H1 (cell line): Measurements from ENCODE around the gene DOCK1. TPM values are rescaled to one million over a fixed set of nuclear protein-coding genes. Genes with fewer than 3 reads are reported as not detected.

Experiments used
- CTCF ChIA-PET: fragments of 300-600 bp; sonication (Branson Sonifier 250); formaldehyde crosslinking; loops from one replicate; lab custom pipeline; 2021; ENCODE audit not compliant: partially characterized antibody; lab: Charles Lee
- POLR2A ChIA-PET: fragments of 300-600 bp; sonication (Branson Sonifier 250); formaldehyde crosslinking; loops from one replicate; lab custom pipeline; 2021; ENCODE audit warnings: inconsistent platforms; ENCODE audit not compliant: partially characterized antibody; lab: Charles Lee
- DNase-seq, 2 experiments: peaks; one replicate each; pipeline versions ENCODE4 v3.0.0 to v3.0.0-alpha.2; 2010 to 2022; ENCODE audit warnings: low spot score in 2 of 2, low read depth in 1 of 2, mixed read lengths in 1 of 2
- FAIRE-seq: peaks from 2 replicates; lab custom pipeline; 2011; peaks lifted over from hg19 to GRCh38; lab: Jason Lieb, UNC
- H2AFZ ChIP-seq: 2 replicates; pipeline ENCODE4 v1.8.1; 2012; ENCODE audit warnings: low read length, inconsistent platforms
- H2AK5ac ChIP-seq: 2 replicates; pipeline ENCODE4 v1.6.1; 2013; ENCODE audit warnings: low read depth, low read length
- H2BK120ac ChIP-seq: replicated peaks from 2 replicates; pipeline ENCODE3; 2013; ENCODE audit warnings: low read depth, low read length, inconsistent platforms
- H2BK12ac ChIP-seq: 2 replicates; pipeline ENCODE4 v1.6.1; 2013; ENCODE audit warnings: low read depth, low read length
- H2BK15ac ChIP-seq: 2 replicates; pipeline ENCODE4 v1.6.1; 2013; ENCODE audit warnings: low read length
- H2BK20ac ChIP-seq: 2 replicates; pipeline ENCODE4 v1.6.1; 2013; ENCODE audit warnings: low read length
- H2BK5ac ChIP-seq: 2 replicates; pipeline ENCODE4 v1.6.1; 2013; ENCODE audit warnings: low read depth, low read length
- H3K14ac ChIP-seq: 2 replicates; pipeline ENCODE4 v1.6.1; 2013; ENCODE audit warnings: inconsistent platforms; ENCODE audit not compliant: insufficient read length
- H3K18ac ChIP-seq: 2 replicates; pipeline ENCODE4 v1.6.1; 2013; ENCODE audit warnings: low read length; ENCODE audit errors: extremely low read depth
- H3K23ac ChIP-seq: 2 replicates; pipeline ENCODE4 v1.6.1; 2013; ENCODE audit warnings: inconsistent platforms; ENCODE audit not compliant: insufficient read length
- H3K23me2 ChIP-seq: 2 replicates; pipeline ENCODE4 v1.6.1; 2013; ENCODE audit warnings: low read depth, low read length
- H3K27ac ChIP-seq: 2 replicates; pipeline ENCODE4 v1.6.1; 2011; ENCODE audit warnings: low read depth, low read length, inconsistent platforms
- H3K27me3 ChIP-seq, 4 experiments: replicated peaks in 1 of 4; 1 replicate in 1 of 4; 2 replicates in 3 of 4; pipeline versions ENCODE4 v1.6.1 to v1.8.1; 2011 to 2013; ENCODE audit warnings: low read length in 3 of 4, mild to moderate bottlenecking in 3 of 4, inconsistent platforms in 2 of 4, mixed read lengths in 2 of 4, moderate library complexity in 1 of 4; ENCODE audit not compliant: control insufficient read depth in 3 of 4, insufficient read depth in 3 of 4; ENCODE audit errors: extremely low read depth in 1 of 4
- H3K36me3 ChIP-seq, 4 experiments: 2 replicates each; pipeline versions ENCODE4 v1.6.1 to v1.8.1; 2011 to 2013; ENCODE audit warnings: mild to moderate bottlenecking in 4 of 4, low read length in 3 of 4, moderate library complexity in 2 of 4, control low read depth in 1 of 4, inconsistent platforms in 1 of 4; ENCODE audit not compliant: insufficient read depth in 4 of 4, control insufficient read depth in 2 of 4
- H3K4ac ChIP-seq: replicated peaks from 2 replicates; pipeline ENCODE3; 2013; ENCODE audit warnings: low read length, low read depth, mixed read lengths, inconsistent platforms; ENCODE audit not compliant: insufficient read length
- H3K4me1 ChIP-seq, 4 experiments: replicated peaks in 1 of 4; 1 replicate in 1 of 4; 2 replicates in 3 of 4; pipeline versions ENCODE4 v1.6.1 to v1.8.1; 2011 to 2013; ENCODE audit warnings: low read length in 3 of 4, inconsistent platforms in 2 of 4, mixed read lengths in 1 of 4; ENCODE audit not compliant: insufficient read depth in 4 of 4, control insufficient read depth in 3 of 4
- H3K4me2 ChIP-seq, 2 experiments: 2 replicates each; pipeline versions ENCODE4 v1.6.1 to v1.8.1; 2011 to 2013; ENCODE audit warnings: low read depth in 2 of 2, low read length in 2 of 2, control low read depth in 1 of 2, inconsistent platforms in 1 of 2, mild to moderate bottlenecking in 1 of 2; ENCODE audit not compliant: insufficient read depth in 1 of 2
- H3K4me3 ChIP-seq, 4 experiments: fragments of 200-600, 300-600 bp in 1 of 4; sonication (generic), shearing (Covaris generic), sonication (Bioruptor Twin) in 1 of 4; 2 replicates each; pipeline versions ENCODE4 v1.5.1 to v1.8.1; 2011 to 2016; ENCODE audit warnings: low read length in 4 of 4, low read depth in 3 of 4, control low read depth in 2 of 4, inconsistent platforms in 2 of 4, mild to moderate bottlenecking in 2 of 4, mixed read lengths in 1 of 4, moderate library complexity in 1 of 4; ENCODE audit not compliant: insufficient read depth in 2 of 4; ENCODE audit errors: extremely low read depth in 1 of 4
- H3K56ac ChIP-seq: replicated peaks from 2 replicates; pipeline ENCODE3; 2013; ENCODE audit warnings: low read depth, mild to moderate bottlenecking, mixed read lengths, low read length, inconsistent platforms; ENCODE audit not compliant: insufficient read length
- H3K79me1 ChIP-seq: 2 replicates; pipeline ENCODE4 v1.6.1; 2013; ENCODE audit warnings: low read depth, low read length, control low read depth
- H3K79me2 ChIP-seq, 2 experiments: 2 replicates each; pipeline versions ENCODE4 v1.6.1 to v1.8.1; 2012 to 2013; ENCODE audit warnings: low read length in 2 of 2, mild to moderate bottlenecking in 2 of 2, inconsistent platforms in 1 of 2; ENCODE audit not compliant: insufficient read depth in 2 of 2, control insufficient read depth in 1 of 2
- H3K9ac ChIP-seq, 4 experiments: replicated peaks in 1 of 4; 1 replicate in 1 of 4; 2 replicates in 3 of 4; pipeline versions ENCODE4 v1.6.1 to v1.8.1; 2011 to 2013; ENCODE audit warnings: low read depth in 3 of 4, low read length in 3 of 4, control low read depth in 2 of 4, mild to moderate bottlenecking in 2 of 4, moderate library complexity in 2 of 4, inconsistent platforms in 1 of 4; ENCODE audit errors: extremely low read depth in 1 of 4
- H3K9me3 ChIP-seq, 2 experiments: 2 replicates each; pipeline versions ENCODE4 v1.6.1 to v1.8.1; 2012 to 2013; ENCODE audit warnings: mild to moderate bottlenecking in 2 of 2, moderate library complexity in 2 of 2, control low read depth in 1 of 2, inconsistent platforms in 1 of 2, low read depth in 1 of 2, low read length in 1 of 2, mixed read lengths in 1 of 2; ENCODE audit not compliant: insufficient read depth in 2 of 2
- H4K20me1 ChIP-seq, 2 experiments: replicated peaks in 1 of 2; 2 replicates each; pipeline versions ENCODE3 to v1.8.1; 2011 to 2013; ENCODE audit warnings: inconsistent platforms in 2 of 2, low read length in 2 of 2, mild to moderate bottlenecking in 1 of 2; ENCODE audit not compliant: insufficient read depth in 2 of 2, control insufficient read depth in 1 of 2
- H4K5ac ChIP-seq: 2 replicates; pipeline ENCODE4 v1.6.1; 2013; ENCODE audit warnings: low read length, low read depth, mixed read lengths, inconsistent platforms; ENCODE audit not compliant: insufficient read length
- H4K8ac ChIP-seq: 2 replicates; pipeline ENCODE4 v1.8.0; 2013; ENCODE audit warnings: mild to moderate bottlenecking, moderate library complexity, low read length, inconsistent platforms; ENCODE audit not compliant: insufficient read depth; ENCODE audit errors: extremely low read depth
- H4K91ac ChIP-seq: replicated peaks from 2 replicates; pipeline ENCODE3; 2013; ENCODE audit warnings: low read length, mixed read lengths, inconsistent platforms; ENCODE audit not compliant: insufficient read length
- ATF2 ChIP-seq: IDR thresholded peaks from 2 replicates; pipeline ENCODE4 v1.6.1; 2012; ENCODE audit warnings: low read length, inconsistent platforms
- CEBPB ChIP-seq: IDR thresholded peaks from 2 replicates; pipeline ENCODE4 v1.6.1; 2012; ENCODE audit warnings: low read depth, low read length
- CHD1 ChIP-seq: IDR thresholded peaks from 2 replicates; pipeline ENCODE4 v1.6.1; 2012; ENCODE audit warnings: low read depth, low read length, improper control_type of control experiment
- CREB1 ChIP-seq: IDR thresholded peaks from 2 replicates; pipeline ENCODE4 v1.6.1; 2012; ENCODE audit warnings: inconsistent platforms
- CTBP2 ChIP-seq: IDR thresholded peaks from 2 replicates; pipeline ENCODE4 v1.7.0; 2011; ENCODE audit warnings: borderline replicate concordance, mild to moderate bottlenecking, moderate library complexity, mixed read lengths, low read length; ENCODE audit not compliant: insufficient read depth, insufficient read length
- PHF8 ChIP-seq: fragments of 200-600 bp; sonication (generic); conservative IDR thresholded peaks from 2 replicates; pipeline ENCODE4 v1.7.1; 2012; ENCODE audit warnings: low read depth, mild to moderate bottlenecking, inconsistent platforms, low read length, moderate library complexity
- RAD21 ChIP-seq, 2 experiments: IDR thresholded peaks in 1 of 2; conservative IDR thresholded peaks in 1 of 2; 2 replicates each; pipeline ENCODE4 v1.6.1; 2011; ENCODE audit warnings: low read depth in 2 of 2, low read length in 2 of 2, improper control_type of control experiment in 1 of 2, inconsistent platforms in 1 of 2, mild to moderate bottlenecking in 1 of 2, moderate library complexity in 1 of 2
- RFX5 ChIP-seq: IDR thresholded peaks from 2 replicates; pipeline ENCODE4 v1.6.1; 2011; ENCODE audit warnings: low read depth, low read length, improper control_type of control experiment, borderline replicate concordance
- SIRT6 ChIP-seq: IDR thresholded peaks from one replicate; pipeline ENCODE4 v1.7.1; 2012; ENCODE audit warnings: low read length, inconsistent platforms
- SP1 ChIP-seq: IDR thresholded peaks from 2 replicates; pipeline ENCODE4 v1.6.1; 2011; ENCODE audit warnings: low read depth, low read length
- WGBS, 2 experiments: shearing (Covaris generic) in 1 of 2; methylation state at CpG; one replicate each; pipeline versions ENCODE4 v1.1.6 to v1.1.7; 2013 to 2015; ENCODE audit warnings: low lambda C conversion rate in 2 of 2, mixed read lengths in 2 of 2, inconsistent platforms in 1 of 2, low coverage in 1 of 2, missing lambda C conversion rate in 1 of 2; ENCODE audit not compliant: insufficient replicate concordance in 2 of 2, insufficient coverage in 1 of 2, insufficient read length in 1 of 2; ENCODE audit errors: extremely low coverage in 1 of 2, missing lambda C conversion rate in 1 of 2; 5-methylcytosine and 5-hydroxymethylcytosine counted together
- polyA plus RNA-seq, 7 experiments: library from polyadenylated mRNA; depleted of rRNA in 3 of 7; stranded (reverse) in 5 of 7; unstranded in 2 of 7; fragments of >200 nt in 5 of 7; fragments of 200-250 nt in 2 of 7; gene quantifications; 1 replicate in 5 of 7; 2 replicates in 1 of 7; 4 replicates in 1 of 7; pipeline versions ENCODE4 v1.2.1 to v1.2.3, GENCODE V29; 2011 to 2013; ENCODE audit warnings: missing spikeins in 2 of 7, mixed read lengths in 2 of 7
- total RNA-seq: library from RNA; stranded (reverse); fragmentation: NEBNext Ultra II Directional; extraction: Animal tissue kit (Norgen Biotek cat#: 25700); gene quantifications from 2 replicates; pipeline ENCODE4 v1.2.1, GENCODE V29; 2021

DOCK1 gene
- total and polyA plus RNA-seq, 2 of the 8 experiments (the other 6 are each of a cell fraction or from before 2014, with no cell fraction given) = 11.6 to 53.0 TPM

GRCh38 chr10:127195571-127196281 is 290.5 kb downstream of the DOCK1 start:
- H4K91ac ChIP-seq = no peak overlapping the region
- H3K9ac ChIP-seq = peak overlapping the region in 2 of 4 experiments; percentile 17 to 67; a peak in 2 of 7 replicates
- FAIRE-seq = no peak
- no peak overlapping the region for H3K14ac ChIP-seq
- no peak overlapping the region for H2BK15ac ChIP-seq
- no peak overlapping the region for H2AFZ ChIP-seq
- peak in 1 of 2 experiments; percentile 82 for DNase-seq
- no peak overlapping the region for H3K27ac ChIP-seq
- H3K23me2 ChIP-seq = peaks cover 13% of the 10 kb centered on the region; the same call in 1 of the 2 replicates
- ChIA-PET POLR2A (interaction anchor here (0.8 to 2.1 kb wide), 2 partner anchors 10 to 17 kb away, joined by 4 to 6 read pairs; no protein-coding TSS in a partner anchor), CTCF (interaction anchor here (1.0 to 1.3 kb wide), 2 partner anchors 20 to 49 kb away, joined by 3 to 4 read pairs; no protein-coding TSS in a partner anchor)
- no peak overlapping the region for H4K5ac ChIP-seq
- no peak overlapping the region for H2BK20ac ChIP-seq
- H3K56ac ChIP-seq = no peak overlapping the region
- H3K4me2 ChIP-seq = peak overlapping the region; percentile 93 to 97
- H3K79me1 ChIP-seq = no peaks in the 10 kb centered on the region
- H2BK120ac ChIP-seq = no peak overlapping the region
- 2% methylated on average over 48 of the region's 91 CpGs; no CpG with 5 or more reads in 1 of the 2 experiments for WGBS, 2 experiments
- H3K23ac ChIP-seq = no peak overlapping the region
- H3K9me3 ChIP-seq = no peaks in the 10 kb centered on the region
- H4K20me1 ChIP-seq = peaks cover 11 to 13% of the 10 kb centered on the region in 2 experiments
- peaks cover 3 to 9% (median 7%) of the 10 kb centered on the region in 4 experiments; a peak in 5 of 7 replicates for H3K4me1 ChIP-seq
- H4K8ac ChIP-seq = no peak overlapping the region
- no peaks in the 10 kb centered on the region for H3K79me2 ChIP-seq
- no peak overlapping the region for H2AK5ac ChIP-seq
- no peak overlapping the region for H3K4ac ChIP-seq
- H2BK12ac ChIP-seq = no peak overlapping the region
- H3K18ac ChIP-seq = no peak overlapping the region; the same call in 1 of the 2 replicates
- no peak overlapping the region for H2BK5ac ChIP-seq
- peak overlapping the region; percentile 43 to 66 (median 46) for H3K4me3 ChIP-seq
- H3K36me3 ChIP-seq = no peaks in the 10 kb centered on the region
- peaks cover 0 to 34% (median 17%) of the 10 kb centered on the region in 4 experiments; a peak in 6 of 7 replicates for H3K27me3 ChIP-seq
- TF ChIP-seq CTBP2 = peak; percentile 23
- no peak for TF ChIP-seq CREB1
- no peak for TF ChIP-seq RFX5
- TF ChIP-seq CEBPB = peak; percentile 60
- no peak for TF ChIP-seq PHF8
- TF ChIP-seq SIRT6 = no peak
- no peak for TF ChIP-seq SP1
- TF ChIP-seq RAD21 (IDR thresholded peaks at IDR 0.05 in 1 of 2, conservative IDR thresholded peaks at IDR 0.05 in 1 of 2; ENCODE audit: low read depth in 2 of 2, low read length in 2 of 2) = no peak
- TF ChIP-seq CHD1 = no peak
- TF ChIP-seq ATF2 = no peak
